Stimulated activated CD4-positive, alpha-beta T cell treated with anti-CD3 and anti-CD28 coated beads, Interleukin-1b, Interleukin-23, amount 100 ng/mL, for 1 hour (primary cell): ENCODE measurements around the gene CAST.
"Not testable (repeated sequence)": the region's sequence is repeated elsewhere in the genome, so short reads cannot be mapped to it uniquely, and the experiment has no call there.

Experiments
- DNase-seq, 2 donors: peaks; one replicate each; pipeline ENCODE4 v3.0.0-alpha.2; 2020; ENCODE audit warnings: low read depth in 2 of 2

CAST gene

GRCh38 chr5:96712100-96712746 lies 50.0 kb downstream of the CAST start:
- no peak for DNase-seq

DNA sequence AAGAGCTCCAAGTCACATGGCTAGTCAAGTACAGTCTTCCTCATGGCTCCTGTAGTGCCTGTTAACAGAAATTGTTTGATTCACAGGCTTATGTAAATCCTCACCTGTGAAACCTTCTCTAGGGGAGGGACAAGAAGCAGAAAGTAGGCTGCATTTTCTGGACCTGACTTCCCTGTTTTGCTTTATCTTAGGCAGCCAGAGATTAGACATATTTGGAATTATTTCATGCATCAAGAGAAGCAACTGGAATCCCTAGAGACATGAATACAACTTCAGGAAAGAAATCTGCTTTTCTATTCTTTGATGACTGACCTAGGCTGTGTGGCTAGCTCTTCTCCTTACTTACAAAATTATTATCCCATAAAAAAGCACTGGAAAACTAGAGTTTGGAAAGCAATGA lies 52.3 kb downstream of the CAST start:
- no peak for DNase-seq

DNA sequence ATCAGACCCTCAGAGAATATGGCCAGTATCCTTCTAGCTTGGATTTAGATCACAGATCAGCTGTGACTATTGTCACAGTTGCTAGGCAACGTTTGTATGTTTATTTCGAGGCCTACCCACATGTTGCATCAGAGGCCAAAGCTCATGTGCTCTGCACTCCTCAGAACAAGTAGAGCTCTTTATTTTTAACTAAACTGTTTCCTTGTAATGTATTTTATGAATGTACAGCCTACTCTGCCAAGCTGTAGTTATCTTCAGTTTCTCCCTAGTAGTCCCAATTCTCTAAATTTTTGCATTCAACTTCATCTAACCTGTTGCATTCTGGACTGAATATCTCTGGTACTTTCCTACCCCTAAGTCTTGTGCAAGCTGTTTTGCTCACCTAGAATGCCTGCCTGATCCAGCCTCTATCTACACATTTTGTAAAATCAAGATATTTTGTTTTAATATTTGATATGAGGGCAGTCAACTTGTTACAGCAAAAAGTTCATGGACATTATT lies 52.8 kb downstream of the CAST start:
- no peak for DNase-seq

GRCh38 chr5:96716007-96716406 lies 53.8 kb downstream of the CAST start:
- no peak for DNase-seq

DNA sequence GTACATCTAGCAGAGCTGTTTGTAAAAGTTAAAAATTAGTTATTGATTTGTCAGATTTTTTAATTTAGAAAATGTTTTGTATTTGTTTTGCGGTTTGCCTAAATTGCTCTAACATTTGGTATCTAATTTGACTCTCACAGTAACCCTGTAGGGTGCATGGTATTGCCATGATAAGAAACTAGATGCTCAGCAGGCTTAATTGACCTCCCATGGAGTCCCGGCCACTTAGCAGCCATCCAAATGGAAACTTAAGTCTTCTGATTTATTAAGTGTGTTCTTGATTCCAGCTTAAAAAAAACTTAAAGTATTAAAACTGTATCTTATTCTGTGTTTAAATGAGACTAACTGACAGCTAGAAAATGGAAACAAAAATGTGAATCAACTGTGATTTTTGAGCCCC lies 54.5 kb downstream of the CAST start:
- no peak for DNase-seq

DNA sequence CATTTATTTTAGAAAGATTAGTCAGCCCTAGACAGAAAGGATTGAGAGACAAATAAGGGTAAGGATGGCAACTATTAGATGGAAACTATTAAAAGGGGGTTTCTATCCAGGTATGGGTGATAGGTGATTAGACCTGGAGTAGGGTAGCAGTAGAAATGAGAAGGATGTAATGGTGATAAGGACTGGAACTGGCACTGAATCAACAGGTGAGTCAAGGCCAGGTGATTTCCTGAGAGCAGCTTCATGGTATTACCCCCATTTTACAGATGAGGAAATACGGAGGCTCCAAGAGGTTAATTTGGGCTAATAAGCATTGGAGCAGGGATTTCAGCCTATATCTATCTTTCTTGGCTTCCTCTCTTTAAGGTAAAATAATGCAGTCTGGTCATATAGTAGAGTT lies 55.7 kb downstream of the CAST start:
- DNase-seq, result no peak

- no peak for DNase-seq
Observed at GRCh38 chr5:96718635-96719077, 56.5 kb downstream of the CAST start.

- DNase-seq, result no peak
Observed at GRCh38 chr5:96720408-96720807, 58.2 kb downstream of the CAST start.

- DNase-seq, result no peak
Observed at GRCh38 chr5:96721351-96721977, 59.3 kb downstream of the CAST start.

DNA sequence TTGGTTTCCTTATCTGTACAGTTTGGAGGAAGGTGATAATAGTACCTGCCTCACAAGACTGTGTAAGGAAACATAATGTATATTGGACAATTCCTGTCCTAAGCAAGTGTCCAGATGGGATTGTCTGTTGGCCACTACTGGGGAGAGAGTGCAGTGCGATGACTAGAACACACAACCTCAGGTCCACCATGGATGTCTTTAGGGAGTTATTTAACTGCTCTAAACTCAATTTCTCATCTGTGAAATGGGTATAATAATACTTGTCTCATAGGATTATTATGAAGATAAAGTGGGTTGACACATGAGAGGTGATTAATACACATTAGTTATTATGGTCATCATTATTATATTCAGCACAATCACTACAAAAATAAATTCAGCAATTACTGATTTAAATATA lies 63.1 kb downstream of the CAST start:
- DNase-seq, result no peak

- DNase-seq, result no peak
Observed at GRCh38 chr5:96726802-96727201, 64.6 kb downstream of the CAST start.

- no peak for DNase-seq
Observed at GRCh38 chr5:96729156-96729555, 67.0 kb downstream of the CAST start.

GRCh38 chr5:96730586-96730985 lies 68.4 kb downstream of the CAST start:
- no peak for DNase-seq

DNA sequence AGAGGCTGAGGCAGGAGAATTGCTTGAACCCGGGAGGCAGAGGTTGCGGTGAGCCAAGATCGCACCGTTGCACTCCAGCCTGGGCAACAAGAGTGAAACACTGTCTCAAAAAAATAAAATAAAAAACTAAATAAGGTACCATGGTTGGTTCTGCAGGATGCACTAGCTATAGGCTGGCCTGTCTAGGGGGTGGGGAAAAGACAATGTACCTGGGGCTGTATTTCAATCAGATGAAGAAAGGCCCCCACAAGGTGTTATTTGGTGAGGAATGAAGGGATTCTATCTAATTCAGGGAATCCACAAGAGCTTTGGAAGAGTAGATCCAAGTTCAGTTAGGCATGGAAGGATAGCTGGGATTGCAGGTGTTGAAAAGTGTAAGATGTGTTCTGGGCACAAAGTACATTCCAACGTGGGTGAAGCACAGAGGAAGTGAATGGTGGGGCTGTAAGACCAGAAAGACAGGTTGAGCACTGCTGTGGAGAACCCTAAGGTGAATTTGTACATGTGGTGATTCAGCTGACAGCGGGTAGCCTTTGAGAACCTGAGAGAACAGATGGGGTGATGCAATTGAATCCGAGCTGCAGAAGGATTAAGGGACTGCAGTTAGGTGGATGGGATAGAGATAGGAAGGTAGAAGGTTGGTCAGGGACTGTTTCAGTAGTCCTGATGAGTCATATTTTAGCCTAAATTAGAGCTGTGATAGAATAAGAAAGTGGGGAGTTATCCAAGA lies 71.8 kb downstream of the CAST start:
- DNase-seq, result no peak

DNA sequence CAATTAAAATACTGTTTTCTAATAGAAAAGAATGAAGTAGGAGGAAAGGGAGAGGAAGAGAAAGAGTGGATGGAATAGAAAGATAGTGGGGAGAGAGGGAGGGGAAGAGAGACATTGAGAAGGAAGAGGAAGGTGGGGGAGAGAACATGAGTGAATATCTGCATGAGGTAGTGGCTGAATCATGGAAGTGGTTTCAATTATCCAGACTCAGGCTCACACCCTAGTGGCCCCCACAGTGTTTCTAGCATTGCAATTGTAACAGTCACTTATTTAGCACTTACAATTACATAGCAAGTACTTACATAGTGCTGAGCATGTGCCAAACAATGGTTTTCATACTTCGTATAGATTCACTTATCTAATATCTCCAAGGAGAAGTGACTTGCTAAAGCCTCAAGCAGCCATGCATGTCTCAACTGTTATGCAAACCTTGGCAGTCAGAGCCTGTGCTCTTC lies 72.7 kb downstream of the CAST start:
- no peak for DNase-seq

GRCh38 chr5:96736937-96737336 lies 74.8 kb downstream of the CAST start:
- DNase-seq, result no peak

- DNase-seq, result no peak
Observed at GRCh38 chr5:96741106-96741505, 78.9 kb downstream of the CAST start.

DNA sequence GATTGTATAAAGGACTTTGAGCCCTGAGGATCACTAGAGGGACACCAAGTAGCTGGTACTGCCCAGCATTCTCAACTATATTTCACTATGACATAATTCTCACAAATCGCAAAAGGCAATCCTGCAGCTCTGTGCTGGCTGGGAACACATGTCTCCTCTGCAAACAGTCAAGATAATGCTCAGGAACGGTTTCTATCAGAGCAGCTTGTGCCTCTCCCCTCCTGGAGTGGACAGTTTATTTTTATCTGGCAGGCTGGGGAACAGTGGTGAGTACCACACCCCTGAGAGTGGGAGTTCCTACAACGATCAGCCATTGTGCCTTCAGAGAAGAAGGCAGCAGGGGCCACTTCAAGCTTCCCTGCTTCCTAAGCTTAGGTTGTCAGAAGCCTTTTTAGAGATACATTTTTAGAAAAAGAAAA lies 79.7 kb downstream of the CAST start:
- no peak for DNase-seq

DNA sequence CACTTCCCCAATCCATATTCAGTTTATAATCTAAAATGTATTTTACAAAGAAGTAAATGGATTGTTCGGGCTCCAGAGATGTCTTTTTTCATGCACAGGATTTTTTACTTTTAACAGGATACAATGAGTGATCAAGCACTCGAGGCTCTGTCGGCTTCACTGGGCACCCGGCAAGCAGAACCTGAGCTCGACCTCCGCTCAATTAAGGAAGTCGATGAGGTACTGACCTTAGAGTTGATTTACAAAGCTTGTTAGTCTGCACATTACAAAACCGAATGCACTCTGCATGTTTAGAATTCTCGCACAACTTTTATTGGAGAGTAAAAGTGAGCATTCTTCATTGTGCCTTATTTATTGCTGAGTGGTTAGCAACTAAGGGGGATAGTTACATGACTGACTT lies 80.4 kb downstream of the CAST start:
- no peak for DNase-seq

- no peak for DNase-seq
Observed at GRCh38 chr5:96743065-96743768, 81.0 kb downstream of the CAST start.

GRCh38 chr5:96743805-96744204 lies 81.6 kb downstream of the CAST start:
- no peak for DNase-seq

GRCh38 chr5:96744218-96744617 lies 82.0 kb downstream of the CAST start:
- not testable (repeated sequence) for DNase-seq
